Measurements from ENCODE around the gene MDH1B.

The MDH1B gene

DNA sequence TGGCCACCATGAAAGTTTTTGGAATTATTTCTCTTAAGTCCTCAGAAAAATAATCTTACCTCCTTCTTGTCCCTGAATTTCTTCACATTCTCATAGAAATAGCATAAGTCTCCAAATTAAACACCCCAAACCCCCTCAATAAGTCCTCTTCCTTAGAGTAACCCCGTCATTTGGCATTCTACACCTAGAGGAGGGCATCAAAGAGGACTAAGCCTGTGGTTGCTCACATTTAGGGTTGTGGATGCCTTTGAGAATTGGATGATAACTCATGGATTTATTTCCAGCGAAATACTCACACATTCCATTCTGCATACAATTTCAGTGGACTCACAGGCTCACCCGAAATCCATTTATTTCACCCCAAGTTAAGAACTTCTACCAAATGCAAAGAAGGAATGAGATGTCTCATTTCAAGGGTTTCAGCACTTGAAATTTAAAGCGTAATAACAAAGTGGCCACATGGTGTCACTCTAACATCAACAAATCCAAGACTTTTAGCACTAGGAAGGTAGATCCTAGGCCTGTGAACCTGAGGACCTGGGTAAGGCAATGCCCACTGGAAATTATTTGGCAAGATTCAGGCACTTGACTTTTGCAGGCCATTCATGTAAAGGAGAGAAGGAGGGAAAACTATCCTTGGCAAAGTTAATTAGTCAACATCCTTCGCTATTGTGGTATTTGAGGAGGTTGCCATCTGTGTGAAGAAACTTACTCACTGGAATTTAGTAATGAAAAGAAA, 71.6 kb downstream of the MDH1B start:
- peak; percentile 53 for DNase-seq

DNA sequence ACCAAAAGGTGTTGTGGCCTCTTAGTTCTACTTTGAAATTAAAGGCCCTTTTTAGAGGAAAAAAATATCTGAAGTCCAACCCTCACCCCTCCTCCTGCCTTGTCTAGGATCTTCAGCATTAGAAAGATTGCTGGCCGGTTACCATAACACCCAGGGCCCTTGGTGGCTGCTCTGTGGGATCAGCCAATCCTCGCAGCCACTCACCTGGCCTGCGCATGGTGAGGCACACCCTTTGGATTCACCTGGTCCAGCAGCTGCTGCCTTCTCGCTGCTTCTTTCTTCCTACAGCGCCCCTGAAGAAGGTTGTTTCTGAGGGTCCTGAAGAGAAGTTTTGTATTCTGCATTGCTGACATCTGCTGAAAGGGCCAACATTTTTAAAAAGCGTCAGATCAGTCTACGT, 72.2 kb downstream of the MDH1B start:
- DNase-seq: no peak

DNA sequence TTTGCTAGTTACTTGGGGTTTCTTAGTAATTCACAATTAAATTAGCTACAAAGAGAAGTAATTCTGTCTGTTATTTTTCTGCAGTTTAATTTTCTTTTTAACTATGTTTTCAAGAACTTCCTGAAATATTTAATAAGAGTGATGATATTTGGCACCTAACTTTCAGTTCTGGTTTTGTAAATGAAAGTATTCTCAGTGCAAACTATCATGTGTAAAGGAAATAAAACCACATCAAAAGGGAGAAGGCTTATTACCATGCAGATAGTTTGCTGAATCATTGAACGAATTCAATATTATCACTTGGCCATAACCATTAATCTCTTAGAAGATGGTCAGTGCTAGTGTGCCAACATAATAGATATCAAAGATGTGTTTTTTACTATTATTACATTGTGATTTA, 76.1 kb downstream of the MDH1B start:
- DNase-seq: no peak

DNA sequence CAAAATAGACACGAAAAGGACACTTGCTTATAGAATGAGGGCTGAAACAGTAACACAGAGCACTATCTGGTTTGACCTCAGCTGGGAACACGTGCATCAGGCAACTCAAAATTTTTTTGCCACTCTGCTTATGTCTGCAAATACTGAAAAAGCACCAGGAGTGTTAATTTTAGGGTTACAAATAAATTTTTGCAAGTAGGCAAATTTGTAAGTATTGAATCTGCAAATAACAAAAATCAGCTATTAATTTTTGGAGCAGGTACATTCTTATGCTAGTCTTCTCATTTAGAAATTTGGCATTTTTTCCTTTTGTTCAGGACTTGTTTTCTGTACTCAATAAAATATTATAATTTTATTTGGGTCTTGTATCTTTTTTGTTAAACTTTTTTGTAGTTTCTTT, 76.7 kb downstream of the MDH1B start:
- DNase-seq: no peak

Measured in fibroblast of skin of back (primary cell).